ENCODE measurements around the gene CHI3L1.

GRCh38 chr1:203183828-203184227 is 2.7 kb downstream of the CHI3L1 start:
- TF ChIP-seq CTCF (IDR thresholded peaks at IDR 0.05 in 2 of 3, conservative IDR thresholded peaks at IDR 0.05 in 1 of 3; ENCODE audit: control insufficient read depth in 2 of 3, extremely low read depth in 1 of 3, insufficient read depth in 1 of 3, low read depth in 3 of 3, low read length in 3 of 3) (no peak), PAX5 (IDR thresholded peaks at IDR 0.05; ENCODE audit: borderline replicate concordance, low read depth, low read length) (no peak), ZBTB11 (CRISPR knock-in tag; IDR thresholded peaks at IDR 0.05) (no peak), NR2C2 (IDR thresholded peaks at IDR 0.05; ENCODE audit: borderline replicate concordance, control insufficient read depth, insufficient read length, low read depth) (no peak)

Data from GM12878 (cell line).